ENCODE measurements around the gene MAGEB16. TPM values are rescaled to one million over a fixed set of nuclear protein-coding genes. Genes with fewer than 3 reads are reported as not detected.

Gene MAGEB16
- not detected in 2 replicates for total RNA-seq
- long read RNA-seq: 0 reads

- TF ChIP-seq CTCF (conservative IDR thresholded peaks at IDR 0.05): no peak
- Mint-ChIP-seq H3K4me3 (no peak within 1 kb of the TSS), H3K27ac (ENCODE audit: unreplicated experiment) (no peak within 1 kb of the TSS), H3K27me3 (ENCODE audit: low read depth) (no peaks in the 10 kb centered on the region), H3K4me1 (no peaks in the 10 kb centered on the region), H3K36me3 (ENCODE audit: low read depth) (no peaks in the 10 kb centered on the region), H3K9me3 (peaks cover 8% of the 10 kb centered on the region)
- DNase-seq (ENCODE audit: low read depth, low spot score): no peak
These were observed at the start of gene MAGEB16 for GRCh38 chrX:35798042-35798441. TSS of gene MAGEB16 (plus strand) at chrX:35798342. CDS start at chrX:35802197, 3,855 bp downstream.

GRCh38 chrX:35773958-35774564 lies 24.1 kb upstream of the MAGEB16 start:
- Mint-ChIP-seq H3K36me3 (ENCODE audit: low read depth) (no peaks in the 10 kb centered on the region), H3K27me3 (ENCODE audit: low read depth) (no peaks in the 10 kb centered on the region), H3K4me1 (no peaks in the 10 kb centered on the region), H3K4me3 (no peak overlapping the region), H3K27ac (ENCODE audit: unreplicated experiment) (no peak overlapping the region), H3K9me3 (peaks cover 3% of the 10 kb centered on the region)
- TF ChIP-seq CTCF (conservative IDR thresholded peaks at IDR 0.05): no peak
- no peak for DNase-seq (ENCODE audit: low read depth, low spot score)

- H3K36me3 Mint-ChIP-seq (ENCODE audit: low read depth): no peaks in the 10 kb centered on the region
- DNase-seq (ENCODE audit: low read depth, low spot score): no peak
- no peak overlapping the region for H3K4me3 Mint-ChIP-seq
- H3K4me1 Mint-ChIP-seq: no peaks in the 10 kb centered on the region
- no peak for TF ChIP-seq CTCF (conservative IDR thresholded peaks at IDR 0.05)
- peaks cover 2% of the 10 kb centered on the region for H3K9me3 Mint-ChIP-seq
- H3K27me3 Mint-ChIP-seq (ENCODE audit: low read depth): no peaks in the 10 kb centered on the region
- H3K27ac Mint-ChIP-seq (ENCODE audit: unreplicated experiment): no peak overlapping the region
These were observed 13.1 kb upstream of the MAGEB16 start for GRCh38 chrX:35785075-35785474.

GRCh38 chrX:35786271-35786670 lies 11.9 kb upstream of the MAGEB16 start:
- no peaks in the 10 kb centered on the region for H3K4me1 Mint-ChIP-seq
- peaks cover 2% of the 10 kb centered on the region for H3K9me3 Mint-ChIP-seq
- no peak for DNase-seq (ENCODE audit: low read depth, low spot score)
- H3K27ac Mint-ChIP-seq (ENCODE audit: unreplicated experiment): no peak overlapping the region
- no peaks in the 10 kb centered on the region for H3K27me3 Mint-ChIP-seq (ENCODE audit: low read depth)
- no peak for TF ChIP-seq CTCF (conservative IDR thresholded peaks at IDR 0.05)
- no peaks in the 10 kb centered on the region for H3K36me3 Mint-ChIP-seq (ENCODE audit: low read depth)
- H3K4me3 Mint-ChIP-seq: no peak overlapping the region

- Mint-ChIP-seq H3K4me3 (no peak overlapping the region), H3K27me3 (ENCODE audit: low read depth) (no peaks in the 10 kb centered on the region), H3K9me3 (no peaks in the 10 kb centered on the region), H3K36me3 (ENCODE audit: low read depth) (no peaks in the 10 kb centered on the region), H3K4me1 (no peaks in the 10 kb centered on the region), H3K27ac (ENCODE audit: unreplicated experiment) (no peak overlapping the region)
- DNase-seq (ENCODE audit: low read depth, low spot score): no peak
- TF ChIP-seq CTCF (conservative IDR thresholded peaks at IDR 0.05): no peak
These were observed 10.3 kb upstream of the MAGEB16 start for GRCh38 chrX:35787867-35788266.

Data from neural crest cell (in vitro differentiated cells).